Psoas muscle (tissue), 8 donors: Measurements from ENCODE around the gene LRRC42. TPM values are rescaled to one million over a fixed set of nuclear protein-coding genes. Genes with fewer than 3 reads are reported as not detected.
A peak's percentile ranks its signal among the peaks of the same experiment; 100 is the strongest.

Experiments
- ATAC-seq, 4 donors: fragments of 200-7000 bp; cut with Tn5 transposase; one replicate each; pipeline ENCODE4 v1.9.1; 2020; ENCODE audit warnings: moderate library complexity in 3 of 4, mild to moderate bottlenecking in 2 of 4
- DNase-seq, 2 donors: peaks; one replicate each; pipeline ENCODE4 v3.0.0-alpha.2; 2020
- H3K27ac ChIP-seq: fragments of 200-600 bp; one replicate; pipeline ENCODE4 v1.8.0; 2022
- H3K27me3 ChIP-seq, 3 donors: fragments of 200-600 bp in 1 of 3; one replicate each; pipeline versions ENCODE4 v1.6.1 to v1.8.0; 2013 to 2022; ENCODE audit warnings: low read length in 2 of 3, mild to moderate bottlenecking in 2 of 3, moderate library complexity in 1 of 3; ENCODE audit not compliant: insufficient read depth in 3 of 3
- H3K36me3 ChIP-seq, 2 donors: fragments of 200-600 bp in 1 of 2; one replicate each; pipeline versions ENCODE4 v1.6.1 to v1.8.0; 2013 to 2022; ENCODE audit warnings: low read depth in 1 of 2, mild to moderate bottlenecking in 1 of 2, moderate library complexity in 1 of 2; ENCODE audit not compliant: insufficient read depth in 1 of 2
- H3K4me1 ChIP-seq: fragments of 200-600 bp; one replicate; pipeline ENCODE4 v1.8.0; 2022
- H3K4me3 ChIP-seq: fragments of 200-600 bp; one replicate; pipeline ENCODE4 v1.8.0; 2022; ENCODE audit warnings: mild to moderate bottlenecking
- H3K9me3 ChIP-seq: fragments of 200-600 bp; one replicate; pipeline ENCODE4 v1.8.0; 2022
- WGBS, 3 donors: extraction: QIAGEN DNeasy Blood & Tissue Kit; methylation state at CpG; one replicate each; pipeline versions ENCODE4 v1.1.6 to v1.1.7; 2013; 5-methylcytosine and 5-hydroxymethylcytosine counted together
- intact Hi-C, 2 donors: fragments of 100-400 bp; cut with DNase I; formaldehyde crosslinking; loops; one replicate each; pipeline versions ENCODE4 v1.11.0 to v1.14.2; 2022
- long read RNA-seq, 2 donors: library from polyadenylated mRNA; unstranded; transcript quantifications; one replicate each; pipeline ENCODE4 v2.0.0, GENCODE V29; 2021
- polyA plus RNA-seq, 3 donors: library from polyadenylated mRNA; stranded (reverse); fragments of 200-250 nt; gene quantifications; one replicate each; pipeline ENCODE4 v1.2.3, GENCODE V29; 2013
- total RNA-seq, 4 donors: library from RNA; stranded (reverse); fragmentation: NEBNext Ultra II Directional in 2 of 4; extraction: Animal tissue kit (Norgen Biotek cat#: 25700) in 2 of 4; gene quantifications; one replicate each; pipeline versions ENCODE4 v1.2.1 to v1.2.4, GENCODE V29; 2021 to 2023
- TF ChIP-seq, protein P1 (sequence below): fragments of 200-600 bp; IDR thresholded peaks from one replicate; pipeline ENCODE4 v1.8.0; 2022; ENCODE audit warnings: antibody characterized with exemption
- donor health status: healthy with polysubstance abuse.
- donor health status: DM: no; HTN: no; CAD: no; lungs with moderate emphysema.
- donor health status: Bipolar disorder and iron deficiency.
- donor health status: healthy.
- donor health status: DM: yes; HTN: yes; CAD: no.
- donor health status: DM: no; HTN: no; CAD: no.
- donor health status: DM: no; HTN: no; CAD: no.
- donor health status: DM: yes; HTN: yes; CAD: no.

The LRRC42 gene, protein sequence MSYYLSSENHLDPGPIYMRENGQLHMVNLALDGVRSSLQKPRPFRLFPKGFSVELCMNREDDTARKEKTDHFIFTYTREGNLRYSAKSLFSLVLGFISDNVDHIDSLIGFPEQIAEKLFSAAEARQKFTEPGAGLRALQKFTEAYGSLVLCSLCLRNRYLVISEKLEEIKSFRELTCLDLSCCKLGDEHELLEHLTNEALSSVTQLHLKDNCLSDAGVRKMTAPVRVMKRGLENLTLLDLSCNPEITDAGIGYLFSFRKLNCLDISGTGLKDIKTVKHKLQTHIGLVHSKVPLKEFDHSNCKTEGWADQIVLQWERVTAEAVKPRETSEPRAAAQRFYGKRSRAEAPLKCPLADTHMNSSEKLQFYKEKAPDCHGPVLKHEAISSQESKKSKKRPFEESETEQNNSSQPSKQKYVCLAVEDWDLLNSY
- total RNA-seq (10 to 100 TPM; 10.0 to 16.9 (median 11.9) TPM), polyA plus RNA-seq (10 to 100 TPM; 11.0 to 14.7 (median 14.0) TPM)
- long read RNA-seq, donor 1, transcript LRRC42-201 (8 exons, 1,727 nt): minor isoform, 9 of 27 reads
- long read RNA-seq, donor 1, transcript LRRC42-203 (9 exons, 2,037 nt): major isoform, 15 of 27 reads
- long read RNA-seq, donor 1, partial matches to known transcripts: 1 of 27 reads
- long read RNA-seq, donor 1, other reads (novel, unspliced or antisense): 2 of 27 reads
- long read RNA-seq, donor 2, transcript LRRC42-201 (8 exons, 1,727 nt): minor isoform, 12 of 32 reads
- long read RNA-seq, donor 2, transcript LRRC42-203 (9 exons, 2,037 nt): major isoform, 13 of 32 reads
- long read RNA-seq, donor 2, partial matches to known transcripts: 2 of 32 reads
- long read RNA-seq, donor 2, other reads (novel, unspliced or antisense): 5 of 32 reads

DNA sequence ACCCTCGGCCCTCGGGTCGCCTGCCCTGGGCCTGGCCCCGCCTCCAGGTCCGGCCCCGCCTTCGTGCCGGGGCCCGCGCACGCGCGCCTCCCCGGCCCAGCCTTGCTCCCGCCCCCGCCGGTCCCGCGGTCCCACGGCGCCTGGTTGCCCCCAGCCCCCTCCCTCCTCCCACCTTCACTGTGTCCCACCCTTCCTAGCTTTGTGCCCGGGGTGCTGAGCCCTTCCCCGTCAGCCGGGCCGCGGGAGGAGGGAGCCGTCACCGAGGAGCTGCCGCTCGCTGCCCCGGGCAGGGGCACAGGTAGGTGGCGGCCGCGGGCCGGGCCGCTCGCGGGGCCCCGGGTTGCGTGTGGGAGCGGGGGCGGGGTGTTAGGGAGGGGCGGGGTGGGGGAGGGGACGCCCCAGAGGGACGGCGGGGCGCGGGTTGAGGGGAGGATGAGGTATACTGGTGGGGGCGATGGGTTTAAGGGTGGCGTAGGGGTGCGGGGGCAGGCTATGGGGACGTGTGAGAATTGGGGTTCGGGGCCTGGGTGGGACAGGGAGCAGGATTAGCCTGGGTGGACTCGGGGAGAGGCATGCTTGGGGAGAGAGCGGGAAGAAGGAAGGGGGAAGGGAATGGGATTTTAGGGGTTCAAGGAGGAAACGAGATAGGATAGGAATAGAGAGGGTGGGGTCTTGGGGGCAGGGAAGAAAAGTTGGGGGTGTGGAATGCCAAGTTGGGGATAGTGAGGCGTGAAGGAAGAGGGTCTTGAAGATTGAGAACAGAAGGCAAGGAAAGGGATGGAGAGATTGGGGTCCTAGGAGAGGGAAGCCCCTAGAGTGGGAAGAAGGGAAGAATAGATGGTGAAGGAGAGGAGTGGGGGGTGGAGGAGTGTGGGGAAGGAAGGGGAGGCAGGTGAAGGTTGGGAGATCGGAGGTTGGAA is at the start of gene LRRC42:
Gene LRRC42 (plus strand): TSS at position 99 of the 920 bp plus-strand sequence. CDS start 5,650 bp downstream, outside the sequence.
- Histone ChIP-seq H3K27ac (peak within 1 kb of the TSS; percentile 89), H3K4me1 (peaks cover 20% of the 10 kb centered on the region), H3K4me3 (peak within 1 kb of the TSS; percentile 90), H3K9me3 (no peaks in the 10 kb centered on the region), H3K27me3 (no peaks in the 10 kb centered on the region), H3K36me3 (peaks cover 0 to 1% of the 10 kb centered on the region in 2 donors)
- WGBS, 3 donors: 1 to 2% (median 1%) methylated on average over 38 to 58 of the region's 58 CpGs
- TF ChIP-seq, protein P1, sequence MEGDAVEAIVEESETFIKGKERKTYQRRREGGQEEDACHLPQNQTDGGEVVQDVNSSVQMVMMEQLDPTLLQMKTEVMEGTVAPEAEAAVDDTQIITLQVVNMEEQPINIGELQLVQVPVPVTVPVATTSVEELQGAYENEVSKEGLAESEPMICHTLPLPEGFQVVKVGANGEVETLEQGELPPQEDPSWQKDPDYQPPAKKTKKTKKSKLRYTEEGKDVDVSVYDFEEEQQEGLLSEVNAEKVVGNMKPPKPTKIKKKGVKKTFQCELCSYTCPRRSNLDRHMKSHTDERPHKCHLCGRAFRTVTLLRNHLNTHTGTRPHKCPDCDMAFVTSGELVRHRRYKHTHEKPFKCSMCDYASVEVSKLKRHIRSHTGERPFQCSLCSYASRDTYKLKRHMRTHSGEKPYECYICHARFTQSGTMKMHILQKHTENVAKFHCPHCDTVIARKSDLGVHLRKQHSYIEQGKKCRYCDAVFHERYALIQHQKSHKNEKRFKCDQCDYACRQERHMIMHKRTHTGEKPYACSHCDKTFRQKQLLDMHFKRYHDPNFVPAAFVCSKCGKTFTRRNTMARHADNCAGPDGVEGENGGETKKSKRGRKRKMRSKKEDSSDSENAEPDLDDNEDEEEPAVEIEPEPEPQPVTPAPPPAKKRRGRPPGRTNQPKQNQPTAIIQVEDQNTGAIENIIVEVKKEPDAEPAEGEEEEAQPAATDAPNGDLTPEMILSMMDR: peak; percentile 22
- ATAC-seq (peak; percentile 88 to 92 (median 90)), DNase-seq (no peak)
- intact Hi-C loops: loop anchor here in 1 of 2 donors (2.0 to 5.0 kb wide), 3 partner anchors 58 to 106 kb away; partner anchors contain the start of genes TCEANC2, TMEM59 and YIPF1

DNA sequence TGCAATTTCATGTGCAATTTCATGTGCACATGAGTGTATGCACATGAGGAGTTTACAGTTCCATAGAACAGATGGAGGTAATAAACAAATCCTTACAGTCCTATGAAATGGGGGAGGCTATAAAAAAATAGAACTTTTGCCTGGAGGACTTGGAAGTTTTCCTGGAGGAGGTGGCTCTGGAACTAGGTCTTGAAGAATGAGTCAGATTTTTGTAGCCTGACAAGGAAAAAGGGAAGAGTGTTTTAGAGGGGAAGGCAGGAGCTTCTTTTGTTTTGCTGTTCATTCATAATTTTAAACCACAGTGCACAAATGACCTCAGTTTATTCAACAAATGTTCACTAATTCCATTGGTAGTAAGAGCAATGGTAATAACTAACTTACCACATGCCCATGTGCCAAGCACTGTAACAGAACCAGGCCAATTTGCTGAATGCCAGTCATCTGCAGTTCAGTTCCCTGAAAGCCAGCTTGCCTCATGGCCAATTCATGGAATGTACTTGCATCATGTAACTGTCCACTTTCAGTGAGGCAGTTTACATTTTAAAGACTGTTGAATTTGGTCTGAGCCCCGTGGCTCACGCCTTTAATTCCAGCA is 49.4 kb upstream of the LRRC42 start:
- no peak for DNase-seq
- H3K4me1 ChIP-seq: peaks cover 29% of the 10 kb centered on the region
- H3K9me3 ChIP-seq: no peaks in the 10 kb centered on the region
- TF ChIP-seq, protein P1: no peak
- intact Hi-C loops: no loop called here
- peak overlapping the region; percentile 47 for H3K27ac ChIP-seq
- no peak overlapping the region for H3K4me3 ChIP-seq
- ATAC-seq: peak; percentile 68 to 72 (median 71)
- no peaks in the 10 kb centered on the region for H3K27me3 ChIP-seq
- 19 to 38% (median 25%) methylated on average over 2 of the region's 2 CpGs for WGBS, 3 donors
- H3K36me3 ChIP-seq: no peaks in the 10 kb centered on the region

DNA sequence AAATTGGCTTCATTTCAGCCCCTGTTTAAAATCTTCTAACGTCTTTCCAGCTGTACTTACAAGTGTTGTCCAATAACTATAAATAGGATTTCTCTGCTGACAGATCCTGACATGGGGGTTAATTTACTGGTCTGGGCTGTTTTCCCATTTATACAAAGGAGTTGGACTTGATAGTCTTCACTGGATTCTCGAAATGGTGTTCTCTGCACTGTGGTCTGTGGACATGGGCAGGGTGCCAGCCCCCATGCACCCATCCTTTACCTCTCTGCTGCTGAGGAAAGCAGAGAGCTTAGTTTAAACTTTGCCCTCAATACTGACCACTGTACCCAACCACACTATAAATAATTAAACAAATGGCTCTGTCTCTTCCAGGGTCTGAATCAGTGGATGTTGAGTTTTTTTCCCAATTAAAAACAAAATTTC is 46.9 kb upstream of the LRRC42 start:
- intact Hi-C loops: no loop called here

More for the DNA sequence above, 46.9 kb upstream of the LRRC42 start:
- DNase-seq (peak in 1 of 2 donors; percentile 29), ATAC-seq (peak; percentile 69 to 83 (median 76))
- peak overlapping the region; percentile 39 for H3K4me3 ChIP-seq
- TF ChIP-seq, protein P1: no peak
- no peaks in the 10 kb centered on the region for H3K36me3 ChIP-seq
- no peaks in the 10 kb centered on the region for H3K27me3 ChIP-seq
- WGBS, 3 donors: 6 to 12% (median 6%) methylated on average over 2 of the region's 2 CpGs
- H3K27ac ChIP-seq: peak overlapping the region; percentile 74
- H3K4me1 ChIP-seq: peaks cover 29% of the 10 kb centered on the region
- H3K9me3 ChIP-seq: no peaks in the 10 kb centered on the region
